ENCODE measurements around the gene PNKP.

PNKP gene

DNA sequence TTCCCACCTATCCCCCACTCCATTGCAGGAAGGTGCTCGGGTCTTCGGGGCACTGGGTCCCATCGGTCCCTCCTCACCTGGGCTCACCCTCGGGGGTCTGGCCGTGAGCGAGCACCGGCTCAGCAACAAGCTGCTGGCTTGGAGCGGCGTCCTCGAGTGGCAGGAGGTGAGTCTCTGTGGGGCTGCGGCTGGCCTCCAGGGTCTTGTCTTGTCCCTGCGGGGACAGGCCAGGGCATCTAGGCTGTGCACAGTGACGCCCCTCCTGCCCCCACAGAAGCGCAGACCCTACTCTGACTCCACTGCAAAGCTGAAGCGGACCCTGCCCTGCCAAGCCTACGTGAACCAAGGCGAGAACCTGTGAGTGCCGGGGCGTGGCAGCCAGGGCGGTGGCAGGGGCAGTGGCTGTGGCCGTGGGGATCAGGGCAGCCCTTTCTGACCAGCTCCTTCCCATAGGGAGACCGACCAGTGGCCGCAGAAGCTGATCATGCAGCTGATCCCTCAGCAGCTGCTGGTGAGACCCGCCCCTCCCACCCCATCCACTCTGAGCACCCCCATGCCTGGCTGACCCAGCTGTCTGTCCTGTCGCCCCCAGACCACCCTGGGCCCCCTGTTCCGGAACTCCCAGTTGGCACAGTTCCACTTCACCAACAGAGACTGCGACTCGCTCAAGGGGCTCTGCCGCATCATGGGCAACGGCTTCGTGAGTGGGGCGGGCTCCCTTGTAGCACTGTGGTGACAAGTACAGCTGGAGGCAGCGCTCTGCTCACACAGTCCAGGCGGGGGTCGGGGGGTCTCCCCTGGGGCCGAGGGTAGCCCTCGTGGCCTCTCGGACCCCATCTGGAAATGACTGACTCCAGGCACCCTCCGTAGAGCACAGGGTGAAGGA is 12.8 kb downstream of the PNKP start:
- no peaks in the 10 kb centered on the region for H3K27me3 ChIP-seq (ENCODE audit: control insufficient read depth in 5 of 5, insufficient read depth in 4 of 5, low read length in 5 of 5)
- H3K27ac ChIP-seq (ENCODE audit: low read depth, low read length) = no peak overlapping the region
- peaks cover 6 to 39% (median 27%) of the 10 kb centered on the region in 5 donors for H3K4me1 ChIP-seq (ENCODE audit: control insufficient read depth in 5 of 5, insufficient read depth in 5 of 5, low read length in 5 of 5)
- peaks cover 0 to 54% (median 46%) of the 10 kb centered on the region in 5 donors for H3K36me3 ChIP-seq (ENCODE audit: control insufficient read depth in 5 of 5, insufficient read depth in 5 of 5, low read length in 5 of 5)
- H3K9ac ChIP-seq (ENCODE audit: low read length in 5 of 5) = no peak overlapping the region
- peaks cover 0 to 2% (median 0%) of the 10 kb centered on the region in 5 donors for H3K9me3 ChIP-seq (ENCODE audit: control insufficient read depth in 5 of 5, low read length in 5 of 5)
- no peak overlapping the region for H3K4me3 ChIP-seq (ENCODE audit: low read depth in 1 of 5, low read length in 5 of 5)

DNA sequence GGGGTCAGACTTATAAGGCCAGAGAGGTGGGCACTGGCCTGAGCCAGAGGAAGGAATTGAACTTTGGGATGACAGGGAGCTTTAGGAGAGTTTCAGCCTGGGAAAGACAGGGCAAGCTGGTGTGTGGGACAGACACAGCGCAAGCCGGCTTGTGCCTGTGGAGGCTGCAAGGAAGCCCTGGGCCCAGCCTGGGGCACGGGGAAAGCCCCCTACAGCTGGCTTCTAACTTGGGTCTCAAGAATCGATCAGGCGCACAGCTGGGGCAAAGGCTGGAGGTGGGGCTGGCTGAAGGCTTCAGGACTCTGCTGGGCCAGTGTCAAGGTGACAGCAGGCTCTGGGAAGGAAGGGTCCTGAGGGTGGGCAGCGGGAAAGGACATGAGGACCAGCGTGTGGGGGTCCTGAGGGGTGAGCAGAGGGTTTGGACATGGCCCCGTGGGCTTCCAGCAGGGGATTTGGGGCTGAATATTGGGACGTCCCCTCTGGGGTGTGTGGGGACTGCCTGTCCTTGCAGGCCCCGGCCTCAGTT is 13.5 kb downstream of the PNKP start:
- Histone ChIP-seq H3K27ac (ENCODE audit: low read depth, low read length) (peak overlapping the region; percentile 16), H3K4me3 (ENCODE audit: low read depth in 1 of 5, low read length in 5 of 5) (no peak overlapping the region), H3K9ac (ENCODE audit: low read length in 5 of 5) (peak overlapping the region in 1 of 5 donors; percentile 35), H3K4me1 (ENCODE audit: control insufficient read depth in 5 of 5, insufficient read depth in 5 of 5, low read length in 5 of 5) (peaks cover 6 to 39% (median 27%) of the 10 kb centered on the region in 5 donors), H3K27me3 (ENCODE audit: control insufficient read depth in 5 of 5, insufficient read depth in 4 of 5, low read length in 5 of 5) (no peaks in the 10 kb centered on the region), H3K36me3 (ENCODE audit: control insufficient read depth in 5 of 5, insufficient read depth in 5 of 5, low read length in 5 of 5) (peaks cover 0 to 48% (median 43%) of the 10 kb centered on the region in 5 donors), H3K9me3 (ENCODE audit: control insufficient read depth in 5 of 5, low read length in 5 of 5) (peaks cover 0 to 7% (median 3%) of the 10 kb centered on the region in 5 donors)

- H3K4me1 ChIP-seq (ENCODE audit: control insufficient read depth in 5 of 5, insufficient read depth in 5 of 5, low read length in 5 of 5) = peaks cover 6 to 39% (median 27%) of the 10 kb centered on the region in 5 donors
- H3K9me3 ChIP-seq (ENCODE audit: control insufficient read depth in 5 of 5, low read length in 5 of 5) = peaks cover 0 to 7% (median 3%) of the 10 kb centered on the region in 5 donors
- no peak overlapping the region for H3K27ac ChIP-seq (ENCODE audit: low read depth, low read length)
- H3K4me3 ChIP-seq (ENCODE audit: low read depth in 1 of 5, low read length in 5 of 5) = peak overlapping the region; percentile 68 to 95 (median 81)
- peak overlapping the region in 2 of 5 donors; percentile 2 to 14 for H3K9ac ChIP-seq (ENCODE audit: low read length in 5 of 5)
- H3K27me3 ChIP-seq (ENCODE audit: control insufficient read depth in 5 of 5, insufficient read depth in 4 of 5, low read length in 5 of 5) = no peaks in the 10 kb centered on the region
- peaks cover 0 to 36% (median 31%) of the 10 kb centered on the region in 5 donors for H3K36me3 ChIP-seq (ENCODE audit: control insufficient read depth in 5 of 5, insufficient read depth in 5 of 5, low read length in 5 of 5)
Measured at GRCh38 chr19:49852631-49853126, 14.7 kb downstream of the PNKP start.

GRCh38 chr19:49851456-49852259 is 15.7 kb downstream of the PNKP start:
- H3K4me1 ChIP-seq (ENCODE audit: control insufficient read depth in 5 of 5, insufficient read depth in 5 of 5, low read length in 5 of 5) = peaks cover 6 to 39% (median 27%) of the 10 kb centered on the region in 5 donors
- peak overlapping the region; percentile 73 to 95 (median 84) for H3K4me3 ChIP-seq (ENCODE audit: low read depth in 1 of 5, low read length in 5 of 5)
- H3K9me3 ChIP-seq (ENCODE audit: control insufficient read depth in 5 of 5, low read length in 5 of 5) = peaks cover 0 to 7% (median 3%) of the 10 kb centered on the region in 5 donors
- H3K27me3 ChIP-seq (ENCODE audit: control insufficient read depth in 5 of 5, insufficient read depth in 4 of 5, low read length in 5 of 5) = no peaks in the 10 kb centered on the region
- peak overlapping the region; percentile 30 for H3K27ac ChIP-seq (ENCODE audit: low read depth, low read length)
- H3K36me3 ChIP-seq (ENCODE audit: control insufficient read depth in 5 of 5, insufficient read depth in 5 of 5, low read length in 5 of 5) = peaks cover 0 to 25% (median 22%) of the 10 kb centered on the region in 5 donors
- H3K9ac ChIP-seq (ENCODE audit: low read length in 5 of 5) = peak overlapping the region; percentile 14 to 99 (median 62)

GRCh38 chr19:49850487-49851342 is 16.7 kb downstream of the PNKP start, which contains the start of gene PTOV1:
Gene PTOV1, plus strand, starts transcription at chr19:49851159.
- Histone ChIP-seq H3K27ac (ENCODE audit: low read depth, low read length) (peak within 1 kb of the TSS; percentile 98), H3K36me3 (ENCODE audit: control insufficient read depth in 5 of 5, insufficient read depth in 5 of 5, low read length in 5 of 5) (peaks cover 0 to 18% (median 12%) of the 10 kb centered on the region in 5 donors), H3K9ac (ENCODE audit: low read length in 5 of 5) (peak within 1 kb of the TSS; percentile 68 to 99 (median 91)), H3K4me3 (ENCODE audit: low read depth in 1 of 5, low read length in 5 of 5) (peak within 1 kb of the TSS; percentile 73 to 95 (median 84)), H3K4me1 (ENCODE audit: control insufficient read depth in 5 of 5, insufficient read depth in 5 of 5, low read length in 5 of 5) (peaks cover 6 to 38% (median 27%) of the 10 kb centered on the region in 5 donors), H3K9me3 (ENCODE audit: control insufficient read depth in 5 of 5, low read length in 5 of 5) (peaks cover 0 to 7% (median 3%) of the 10 kb centered on the region in 5 donors), H3K27me3 (ENCODE audit: control insufficient read depth in 5 of 5, insufficient read depth in 4 of 5, low read length in 5 of 5) (no peaks in the 10 kb centered on the region)

DNA sequence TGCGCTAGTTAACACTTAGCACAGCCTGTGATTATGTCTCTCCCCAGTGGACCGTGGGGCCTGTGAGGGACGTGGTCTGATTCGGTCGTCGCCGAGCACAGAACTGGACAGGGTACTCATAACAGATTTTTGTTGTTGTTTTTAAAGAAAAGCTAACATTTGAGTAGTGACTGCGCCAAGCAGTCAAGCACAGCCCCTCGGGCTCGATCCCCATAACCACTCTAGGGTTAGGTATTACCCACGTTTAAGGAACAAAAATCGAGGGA is 17.2 kb downstream of the PNKP start:
- peaks cover 6 to 36% (median 27%) of the 10 kb centered on the region in 5 donors for H3K4me1 ChIP-seq (ENCODE audit: control insufficient read depth in 5 of 5, insufficient read depth in 5 of 5, low read length in 5 of 5)
- H3K9me3 ChIP-seq (ENCODE audit: control insufficient read depth in 5 of 5, low read length in 5 of 5) = peaks cover 0 to 7% (median 3%) of the 10 kb centered on the region in 5 donors
- H3K27ac ChIP-seq (ENCODE audit: low read depth, low read length) = peak overlapping the region; percentile 98
- H3K36me3 ChIP-seq (ENCODE audit: control insufficient read depth in 5 of 5, insufficient read depth in 5 of 5, low read length in 5 of 5) = peaks cover 0 to 12% (median 8%) of the 10 kb centered on the region in 5 donors
- H3K27me3 ChIP-seq (ENCODE audit: control insufficient read depth in 5 of 5, insufficient read depth in 4 of 5, low read length in 5 of 5) = no peaks in the 10 kb centered on the region
- H3K9ac ChIP-seq (ENCODE audit: low read length in 5 of 5) = peak overlapping the region in 4 of 5 donors; percentile 21 to 98 (median 90)
- H3K4me3 ChIP-seq (ENCODE audit: low read depth in 1 of 5, low read length in 5 of 5) = peak overlapping the region; percentile 23 to 95 (median 84)

DNA sequence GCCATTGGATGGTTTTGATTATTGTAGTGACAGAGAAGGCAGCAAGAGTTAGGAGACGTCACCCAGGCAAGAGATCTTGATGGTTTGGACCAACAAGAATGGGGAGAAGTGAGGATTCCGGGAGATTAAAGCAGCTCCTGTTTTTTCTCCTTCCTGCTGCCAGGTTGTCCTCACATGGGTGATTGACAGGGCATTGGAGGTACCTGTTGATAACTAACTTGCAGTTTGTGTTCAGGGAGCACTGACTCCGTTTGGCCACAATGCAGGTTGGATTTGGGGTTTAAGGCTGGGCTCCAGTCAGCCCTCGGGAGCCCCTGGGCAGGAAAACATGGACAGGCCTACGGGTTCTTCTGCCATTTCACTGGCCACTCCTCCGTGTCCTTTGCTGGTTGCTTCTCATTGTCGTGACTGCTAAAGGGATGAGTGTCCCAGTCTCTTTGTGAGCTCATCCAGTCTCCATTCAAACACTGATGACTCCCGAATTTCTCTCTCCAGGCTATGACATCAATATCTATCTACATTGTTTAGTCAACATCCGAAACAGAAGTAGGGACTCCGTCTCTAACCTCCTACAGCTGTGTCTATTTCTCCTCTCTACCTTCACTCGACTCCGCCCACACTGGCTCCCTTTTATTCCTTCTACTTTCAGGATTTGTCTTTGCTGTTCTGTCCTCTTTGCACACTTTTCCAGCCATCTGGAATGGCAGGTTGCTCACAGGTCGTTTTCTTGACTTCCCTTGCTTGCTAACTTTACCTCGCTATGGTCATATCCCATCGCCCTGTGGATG is 17.7 kb downstream of the PNKP start:
- Histone ChIP-seq H3K4me1 (ENCODE audit: control insufficient read depth in 5 of 5, insufficient read depth in 5 of 5, low read length in 5 of 5) (peaks cover 6 to 36% (median 27%) of the 10 kb centered on the region in 5 donors), H3K27ac (ENCODE audit: low read depth, low read length) (peak overlapping the region; percentile 98), H3K36me3 (ENCODE audit: control insufficient read depth in 5 of 5, insufficient read depth in 5 of 5, low read length in 5 of 5) (peaks cover 0 to 7% (median 3%) of the 10 kb centered on the region in 5 donors), H3K9ac (ENCODE audit: low read length in 5 of 5) (peak overlapping the region in 3 of 5 donors; percentile 21 to 98 (median 91)), H3K27me3 (ENCODE audit: control insufficient read depth in 5 of 5, insufficient read depth in 4 of 5, low read length in 5 of 5) (no peaks in the 10 kb centered on the region), H3K9me3 (ENCODE audit: control insufficient read depth in 5 of 5, low read length in 5 of 5) (peaks cover 0 to 7% (median 3%) of the 10 kb centered on the region in 5 donors), H3K4me3 (ENCODE audit: low read depth in 1 of 5, low read length in 5 of 5) (peak overlapping the region; percentile 23 to 95 (median 84))

GRCh38 chr19:49848938-49849337 is 18.4 kb downstream of the PNKP start:
- Histone ChIP-seq H3K4me1 (ENCODE audit: control insufficient read depth in 5 of 5, insufficient read depth in 5 of 5, low read length in 5 of 5) (peaks cover 6 to 30% (median 25%) of the 10 kb centered on the region in 5 donors), H3K4me3 (ENCODE audit: low read depth in 1 of 5, low read length in 5 of 5) (no peak overlapping the region), H3K27ac (ENCODE audit: low read depth, low read length) (no peak overlapping the region), H3K9me3 (ENCODE audit: control insufficient read depth in 5 of 5, low read length in 5 of 5) (peaks cover 0 to 7% (median 3%) of the 10 kb centered on the region in 5 donors), H3K36me3 (ENCODE audit: control insufficient read depth in 5 of 5, insufficient read depth in 5 of 5, low read length in 5 of 5) (no peaks in the 10 kb centered on the region), H3K27me3 (ENCODE audit: control insufficient read depth in 5 of 5, insufficient read depth in 4 of 5, low read length in 5 of 5) (no peaks in the 10 kb centered on the region), H3K9ac (ENCODE audit: low read length in 5 of 5) (no peak overlapping the region)
